KOPT-K1 (cell line): ENCODE measurements around the gene CSTPP1.

ENCODE experiments used
- H3K27ac ChIP-seq: fragments of 200-600 bp; sonication (generic); 2 replicates; pipeline ENCODE4 v1.5.1; 2016; ENCODE audit warnings: antibody characterized with exemption, mild to moderate bottlenecking, low read depth, low read length; ENCODE audit not compliant: poor library complexity, severe bottlenecking
- H3K36me3 ChIP-seq: fragments of 200-600 bp; sonication (generic); 2 replicates; pipeline ENCODE4 v1.5.1; 2017; ENCODE audit warnings: antibody characterized with exemption, mild to moderate bottlenecking, low read length, moderate library complexity; ENCODE audit not compliant: insufficient read depth
- H3K9me3 ChIP-seq: fragments of 200-600 bp; sonication (generic); 2 replicates; pipeline ENCODE4 v1.5.1; 2017; ENCODE audit warnings: antibody characterized with exemption, low read length, mild to moderate bottlenecking; ENCODE audit not compliant: insufficient read depth, poor library complexity, severe bottlenecking

The CSTPP1 gene

DNA sequence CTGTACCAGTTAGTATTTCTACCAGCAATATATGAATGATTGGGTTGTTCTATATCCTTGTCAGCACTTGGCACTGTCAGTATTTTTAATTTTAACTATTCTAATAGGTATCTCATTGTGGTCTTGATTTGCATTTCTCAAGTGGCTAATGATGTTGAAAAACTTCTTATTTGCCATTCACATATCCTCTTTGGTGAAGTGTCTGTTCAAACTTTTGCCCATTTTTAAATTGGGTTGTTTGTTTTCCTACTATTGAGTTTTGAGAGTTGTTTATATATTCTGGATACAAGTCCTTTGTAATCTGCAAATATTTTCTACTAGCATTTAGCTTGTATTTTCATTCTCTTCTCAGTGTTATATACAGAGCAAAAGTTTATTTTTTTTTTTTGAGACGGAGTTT lies 82.1 kb downstream of the CSTPP1 start:
- Histone ChIP-seq H3K9me3 (no peaks in the 10 kb centered on the region), H3K36me3 (no peaks in the 10 kb centered on the region), H3K27ac (no peak overlapping the region)

DNA sequence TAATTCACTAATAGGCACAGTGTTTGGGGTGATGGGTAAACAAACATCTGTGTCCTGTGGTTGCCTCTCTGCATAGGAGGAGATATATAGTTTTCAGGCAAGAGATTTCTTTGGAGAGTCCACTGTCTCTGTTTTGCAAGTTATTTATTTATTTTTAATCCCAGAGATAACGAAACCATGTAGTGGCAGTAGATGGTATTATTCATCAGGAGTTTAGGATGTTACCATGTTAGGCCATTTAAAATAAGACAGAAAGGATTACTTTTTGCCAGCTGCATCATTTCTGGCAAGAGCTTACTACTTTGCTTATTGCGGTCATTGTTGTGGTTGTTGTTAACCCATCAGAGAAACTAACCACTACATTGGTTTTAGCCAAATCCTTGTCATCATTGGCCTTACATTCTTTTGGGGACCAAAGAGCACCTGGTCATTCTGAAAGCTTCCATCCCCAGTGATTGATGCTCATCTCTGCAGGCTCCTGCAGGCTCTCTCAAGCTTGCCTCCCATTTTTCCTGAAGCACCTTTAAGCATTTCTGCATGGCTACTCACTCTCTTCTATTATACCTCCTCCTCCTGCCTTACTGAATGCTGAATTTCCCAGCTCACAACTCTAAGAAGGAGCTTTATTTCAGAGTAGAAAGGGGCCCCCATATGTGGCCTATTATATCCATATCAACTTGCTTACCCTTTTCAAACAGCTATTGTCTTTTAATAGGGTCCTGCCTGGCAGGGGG lies 84.4 kb downstream of the CSTPP1 start:
- no peaks in the 10 kb centered on the region for H3K36me3 ChIP-seq
- H3K27ac ChIP-seq, result no peak overlapping the region
- no peaks in the 10 kb centered on the region for H3K9me3 ChIP-seq

GRCh38 chr11:47021527-47021818 lies 84.9 kb downstream of the CSTPP1 start:
- no peak overlapping the region for H3K27ac ChIP-seq
- no peaks in the 10 kb centered on the region for H3K9me3 ChIP-seq
- no peaks in the 10 kb centered on the region for H3K36me3 ChIP-seq

GRCh38 chr11:47021965-47022364 lies 85.4 kb downstream of the CSTPP1 start:
- Histone ChIP-seq H3K36me3 (no peaks in the 10 kb centered on the region), H3K9me3 (no peaks in the 10 kb centered on the region), H3K27ac (no peak overlapping the region)

- no peak overlapping the region for H3K27ac ChIP-seq
- H3K9me3 ChIP-seq, result no peaks in the 10 kb centered on the region
- H3K36me3 ChIP-seq, result no peaks in the 10 kb centered on the region
Observed at GRCh38 chr11:47028195-47029093, 91.9 kb downstream of the CSTPP1 start.

DNA sequence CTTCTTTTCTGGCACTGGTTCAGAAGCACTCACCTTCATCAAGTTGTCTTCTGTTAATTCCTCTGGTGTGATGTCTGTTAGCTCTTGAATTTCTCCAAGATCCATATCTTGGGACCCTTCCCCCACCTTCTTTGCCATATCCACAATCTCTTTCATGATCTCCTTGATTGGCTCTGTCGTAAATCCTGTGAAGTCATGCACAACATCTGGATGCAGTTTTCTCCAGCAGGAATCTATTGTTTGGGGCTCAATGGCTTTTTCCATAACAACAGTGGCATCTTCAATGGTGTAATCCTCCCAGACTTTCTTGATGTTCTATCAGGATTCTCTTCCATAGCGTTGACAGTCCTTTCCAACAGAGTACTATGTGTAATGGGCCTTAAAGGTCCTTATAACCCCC lies 96.9 kb downstream of the CSTPP1 start:
- H3K36me3 ChIP-seq, result no peaks in the 10 kb centered on the region
- no peaks in the 10 kb centered on the region for H3K9me3 ChIP-seq
- H3K27ac ChIP-seq, result no peak overlapping the region

DNA sequence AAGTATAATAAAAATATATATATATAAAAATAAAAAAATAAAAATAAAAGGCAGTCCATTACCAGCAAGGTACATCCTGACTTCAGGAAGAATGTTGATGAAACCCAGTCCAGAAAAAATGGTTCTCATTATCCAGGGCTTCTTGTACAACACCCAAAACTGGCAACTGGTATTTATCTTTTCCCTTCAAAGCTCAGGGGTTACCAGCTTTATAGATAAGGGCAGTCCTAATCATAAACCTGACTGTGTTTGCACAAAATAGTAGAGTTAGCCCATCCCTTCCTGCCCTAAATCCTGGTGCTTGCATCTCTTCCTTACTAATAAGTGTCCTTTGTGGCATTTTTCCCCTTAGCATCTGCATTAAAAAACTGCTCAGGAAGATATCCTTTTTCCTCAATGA lies 97.5 kb downstream of the CSTPP1 start:
- H3K9me3 ChIP-seq, result no peaks in the 10 kb centered on the region
- H3K27ac ChIP-seq, result no peak overlapping the region
- no peaks in the 10 kb centered on the region for H3K36me3 ChIP-seq

DNA sequence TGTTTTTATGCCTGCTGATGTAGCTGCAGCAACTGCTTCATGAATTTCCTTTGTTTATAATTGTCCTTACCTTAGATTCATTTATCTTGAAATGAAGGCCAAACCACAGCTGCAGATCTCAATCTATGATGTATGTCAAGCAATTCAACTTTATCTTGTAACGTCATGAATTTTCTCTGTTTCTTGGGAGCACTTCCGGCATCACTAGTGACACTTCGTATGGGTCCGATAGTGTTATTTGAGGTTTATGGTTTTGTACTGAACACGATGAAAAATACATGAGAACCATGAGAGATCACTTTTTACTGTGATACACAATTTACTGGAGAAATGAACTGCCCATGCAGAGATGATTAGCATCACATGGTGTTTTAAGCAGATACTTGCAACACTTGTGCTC lies 98.5 kb downstream of the CSTPP1 start:
- no peak overlapping the region for H3K27ac ChIP-seq
- H3K36me3 ChIP-seq, result no peaks in the 10 kb centered on the region
- no peaks in the 10 kb centered on the region for H3K9me3 ChIP-seq

GRCh38 chr11:47044119-47044518 lies 107.6 kb downstream of the CSTPP1 start:
- no peaks in the 10 kb centered on the region for H3K9me3 ChIP-seq
- no peaks in the 10 kb centered on the region for H3K36me3 ChIP-seq
- no peak overlapping the region for H3K27ac ChIP-seq

GRCh38 chr11:47047972-47048371 lies 111.4 kb downstream of the CSTPP1 start:
- Histone ChIP-seq H3K36me3 (no peaks in the 10 kb centered on the region), H3K9me3 (no peaks in the 10 kb centered on the region), H3K27ac (no peak overlapping the region)

DNA sequence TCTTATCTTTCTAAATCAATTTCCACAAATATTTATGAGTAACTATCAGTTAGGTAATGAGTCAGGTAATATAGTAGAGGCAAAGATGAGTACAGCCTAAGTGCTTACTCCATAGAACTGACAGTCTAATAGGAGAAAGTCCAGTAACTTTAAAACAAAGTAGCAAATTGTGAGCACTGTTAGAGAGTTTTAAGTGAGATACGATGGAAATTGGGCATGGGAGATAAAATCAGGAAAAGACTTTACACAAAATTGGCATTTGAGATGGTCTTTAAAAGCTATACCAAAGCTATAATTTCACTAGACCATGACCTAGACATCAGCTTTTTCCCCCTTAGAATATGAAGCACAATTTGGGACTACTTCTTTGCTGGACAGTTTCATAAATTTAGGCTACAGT lies 113.7 kb downstream of the CSTPP1 start:
- Histone ChIP-seq H3K27ac (no peak overlapping the region), H3K36me3 (no peaks in the 10 kb centered on the region), H3K9me3 (no peaks in the 10 kb centered on the region)

DNA sequence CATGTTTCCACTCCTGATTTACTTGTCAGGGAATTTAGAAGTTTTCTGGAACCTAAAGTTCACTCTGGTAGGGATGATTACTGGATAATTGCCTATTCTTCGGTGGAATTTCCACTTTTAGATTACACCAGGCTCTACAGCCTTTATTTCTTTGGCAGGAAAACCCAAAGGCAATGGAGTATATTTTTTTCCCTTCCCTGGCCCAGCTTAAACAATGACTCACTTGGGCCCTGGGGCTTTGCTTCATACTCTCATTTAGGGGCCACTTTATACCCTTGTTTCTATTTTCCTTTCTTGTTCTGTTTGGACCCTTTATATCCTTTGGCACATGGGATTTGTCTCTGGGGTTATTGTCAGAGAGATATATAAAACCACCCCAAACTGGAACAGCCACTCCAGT lies 114.7 kb downstream of the CSTPP1 start:
- no peaks in the 10 kb centered on the region for H3K9me3 ChIP-seq
- H3K27ac ChIP-seq, result no peak overlapping the region
- no peaks in the 10 kb centered on the region for H3K36me3 ChIP-seq

- Histone ChIP-seq H3K27ac (no peak overlapping the region), H3K9me3 (no peaks in the 10 kb centered on the region), H3K36me3 (no peaks in the 10 kb centered on the region)
Observed at GRCh38 chr11:47052165-47052564, 115.6 kb downstream of the CSTPP1 start.

GRCh38 chr11:47052576-47052975 lies 116.0 kb downstream of the CSTPP1 start:
- no peak overlapping the region for H3K27ac ChIP-seq
- H3K36me3 ChIP-seq, result no peaks in the 10 kb centered on the region
- no peaks in the 10 kb centered on the region for H3K9me3 ChIP-seq

GRCh38 chr11:47055534-47055933 lies 119.0 kb downstream of the CSTPP1 start:
- H3K27ac ChIP-seq, result no peak overlapping the region
- H3K36me3 ChIP-seq, result no peaks in the 10 kb centered on the region
- H3K9me3 ChIP-seq, result no peaks in the 10 kb centered on the region
